Endothelial cell of umbilical vein (primary cell): Measurements from ENCODE around the gene FAM3C. TPM values are rescaled to one million over a fixed set of nuclear protein-coding genes. Genes with fewer than 3 reads are reported as not detected.

ENCODE experiments used
- BruUV-seq: library from RNA; stranded (reverse); fragments of 400-500 nt; replicated peaks from 2 replicates; lab custom pipeline; 2021; lab: Mats Ljungman, UMichigan
- CTCF ChIA-PET: fragments of 300-600, 350-600 bp; sonication (Branson Sonifier 250); formaldehyde crosslinking; loops from one replicate; lab custom pipeline; 2021; ENCODE audit warnings: antibody characterized with exemption, inconsistent platforms; lab: Charles Lee
- POLR2A ChIA-PET: fragments of 300-600, 350-600 bp; sonication (Branson Sonifier 250); formaldehyde crosslinking; loops from one replicate; lab custom pipeline; 2021; ENCODE audit warnings: antibody characterized with exemption, inconsistent platforms; lab: Charles Lee
- DNase-seq: peaks from one replicate; pipeline ENCODE4 v3.0.0-alpha.2; 2011; ENCODE audit warnings: low read depth, low spot score
- FAIRE-seq: peaks from 2 replicates; lab custom pipeline; 2011; peaks lifted over from hg19 to GRCh38; lab: Jason Lieb, UNC
- H2AFZ ChIP-seq: 2 replicates; pipeline ENCODE4 v1.6.0; 2012; ENCODE audit warnings: low read depth, low read length, control low read depth, inconsistent platforms
- H3K27ac ChIP-seq: 2 replicates; pipeline ENCODE4 v1.5.1; 2011; ENCODE audit warnings: low read depth, mild to moderate bottlenecking, control low read depth, low read length, moderate library complexity; ENCODE audit not compliant: insufficient read depth
- H3K27me3 ChIP-seq, 2 experiments: 2 replicates each; pipeline versions ENCODE4 v1.6.0 to v1.6.1; 2011; ENCODE audit warnings: low read length in 2 of 2, mixed read lengths in 1 of 2; ENCODE audit not compliant: control insufficient read depth in 2 of 2, insufficient read depth in 2 of 2
- H3K36me3 ChIP-seq, 2 experiments: 2 replicates in 1 of 2; 3 replicates in 1 of 2; pipeline ENCODE4 v1.5.1; 2011; ENCODE audit warnings: low read length in 2 of 2, mild to moderate bottlenecking in 1 of 2, moderate library complexity in 1 of 2; ENCODE audit not compliant: control insufficient read depth in 2 of 2, insufficient read depth in 2 of 2; ENCODE audit errors: extremely low read depth in 1 of 2
- H3K4me1 ChIP-seq: 3 replicates; pipeline ENCODE4 v1.5.1; 2011; ENCODE audit warnings: mild to moderate bottlenecking, low read length; ENCODE audit not compliant: control insufficient read depth, insufficient read depth; ENCODE audit errors: extremely low read depth
- H3K4me2 ChIP-seq: 2 replicates; pipeline ENCODE4 v1.6.1; 2011; ENCODE audit warnings: low read length, control low read depth, mixed read lengths; ENCODE audit not compliant: insufficient read depth
- H3K4me3 ChIP-seq, 3 experiments: fragments of 200-600 bp in 1 of 3; sonication (generic), shearing (Covaris generic) in 1 of 3; replicated peaks in 1 of 3; 2 replicates each; pipeline ENCODE4 v1.5.1; 2011 to 2016; ENCODE audit warnings: control low read depth in 3 of 3, low read length in 3 of 3, mild to moderate bottlenecking in 2 of 3, inconsistent platforms in 1 of 3, low read depth in 1 of 3, moderate library complexity in 1 of 3; ENCODE audit not compliant: insufficient read depth in 1 of 3
- H3K79me2 ChIP-seq: 2 replicates; pipeline ENCODE4 v1.6.0; 2012; ENCODE audit warnings: low read length, inconsistent platforms; ENCODE audit not compliant: control insufficient read depth, insufficient read depth
- H3K9ac ChIP-seq: replicated peaks from 2 replicates; pipeline ENCODE3; 2011; ENCODE audit warnings: low read length, control low read depth; ENCODE audit not compliant: insufficient read depth; ENCODE audit errors: extremely low read depth
- H3K9me1 ChIP-seq: replicated peaks from 3 replicates; pipeline ENCODE4 v1.6.0; 2011; ENCODE audit warnings: mild to moderate bottlenecking, low read length; ENCODE audit not compliant: control insufficient read depth, insufficient read depth; ENCODE audit errors: extremely low read depth
- H3K9me3 ChIP-seq: replicated peaks from 2 replicates; pipeline ENCODE4 v1.5.1; 2012; ENCODE audit warnings: low read length, inconsistent platforms; ENCODE audit not compliant: control insufficient read depth, insufficient read depth
- H4K20me1 ChIP-seq: replicated peaks from 2 replicates; pipeline ENCODE3; 2011; ENCODE audit warnings: mild to moderate bottlenecking, low read length; ENCODE audit not compliant: control insufficient read depth, insufficient read depth; ENCODE audit errors: extremely low read depth
- EZH2 ChIP-seq: IDR thresholded peaks from 2 replicates; pipeline ENCODE4 v1.6.1; 2012; ENCODE audit warnings: borderline replicate concordance, low read depth, mild to moderate bottlenecking, moderate library complexity, low read length, inconsistent platforms; ENCODE audit not compliant: severe bottlenecking
- FOS ChIP-seq: IDR thresholded peaks from 2 replicates; pipeline ENCODE4 v1.6.1; 2011; ENCODE audit warnings: mild to moderate bottlenecking, low read length, moderate library complexity, borderline replicate concordance; ENCODE audit not compliant: insufficient read depth
- GATA2 ChIP-seq: IDR thresholded peaks from 2 replicates; pipeline ENCODE4 v1.7.0; 2011; ENCODE audit warnings: low read depth, mild to moderate bottlenecking, moderate library complexity, mixed read lengths, low read length; ENCODE audit not compliant: insufficient read length, insufficient read depth
- JUN ChIP-seq: IDR thresholded peaks from 2 replicates; pipeline ENCODE4 v1.6.1; 2011; ENCODE audit warnings: borderline replicate concordance, low read depth; ENCODE audit not compliant: insufficient read length, insufficient read depth
- MYC ChIP-seq: IDR thresholded peaks from one replicate; pipeline ENCODE4 v1.6.1; 2011; ENCODE audit warnings: mild to moderate bottlenecking, low read depth, low read length
- POLR2A ChIP-seq: IDR thresholded peaks from 2 replicates; pipeline ENCODE4 v1.6.1; 2012; ENCODE audit warnings: low read depth, mild to moderate bottlenecking, control low read depth, low read length
- POLR2AphosphoS5 ChIP-seq: IDR thresholded peaks from 2 replicates; pipeline ENCODE4 v1.6.1; 2012; ENCODE audit warnings: low read depth, mild to moderate bottlenecking, control low read depth, low read length, moderate library complexity; ENCODE audit not compliant: insufficient read depth
- dilution Hi-C: fragments of 300-500 bp; cut with MboI; formaldehyde crosslinking; loops from one replicate; pipeline ENCODE4 v1.15.0; 2019; ENCODE audit warnings: low sequenced_read_pairs; ENCODE audit not compliant: extremely low pct_ligation_motif_present
- intact Hi-C: fragments of 100-400 bp; cut with micrococcal nuclease; formaldehyde crosslinking; loops from one replicate; pipeline ENCODE4 v1.10.0; 2022
- polyA plus RNA-seq, 4 experiments: library from polyadenylated mRNA; depleted of rRNA in 3 of 4; stranded (reverse) in 3 of 4; unstranded in 1 of 4; fragments of >200 nt; gene quantifications; 2 replicates each; pipeline versions ENCODE4 v1.2.1 to v1.2.3, GENCODE V29; 2011 to 2012; ENCODE audit warnings: missing spikeins in 1 of 4
- total RNA-seq: library from RNA; stranded (reverse); gene quantifications from 2 replicates; pipeline ENCODE4 v1.2.3, GENCODE V29; 2021
- TF ChIP-seq, protein P1 (sequence below): IDR thresholded peaks from 2 replicates; pipeline ENCODE4 v1.6.1; 2011; ENCODE audit not compliant: insufficient read depth, insufficient read length
- TF ChIP-seq, protein P2 (sequence below), 2 donors: IDR thresholded peaks; 1 replicate in 1 of 2; 2 replicates in 1 of 2; pipeline ENCODE4 v1.5.1; 2011; ENCODE audit warnings: low read length in 2 of 2, mild to moderate bottlenecking in 2 of 2, moderate library complexity in 2 of 2, control low read depth in 1 of 2, inconsistent platforms in 1 of 2, low read depth in 1 of 2; ENCODE audit not compliant: insufficient read depth in 1 of 2; ENCODE audit errors: extremely low read depth in 1 of 2

The FAM3C gene
- total and polyA plus RNA-seq, 2 donors (not counting 3 experiments of a cell fraction or from before 2014, with no cell fraction given) = 20.2 to 50.0 TPM

DNA sequence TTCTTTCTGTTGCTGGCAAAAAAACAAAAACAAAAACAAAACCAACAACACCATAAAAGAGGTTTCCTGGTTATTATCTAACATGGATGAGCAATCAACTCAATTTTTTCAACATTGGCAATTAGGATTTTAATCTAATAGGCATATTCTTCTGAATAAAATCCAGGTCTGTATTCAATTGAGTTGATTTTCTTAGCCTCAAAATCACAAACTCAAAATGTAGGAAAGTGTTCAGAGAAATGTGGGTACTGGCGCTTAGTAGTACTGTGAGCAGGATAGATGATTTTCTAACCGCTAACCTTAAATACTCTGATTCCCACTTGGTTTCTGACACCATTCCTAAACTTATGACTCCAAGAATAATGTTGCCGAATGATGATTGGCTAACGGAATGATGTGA lies 61.7 kb downstream of the FAM3C start:
- H3K4me2 ChIP-seq = no peak overlapping the region
- dilution Hi-C loops = no loop called here
- CTCF ChIA-PET = no interaction called here
- H3K79me2 ChIP-seq = no peaks in the 10 kb centered on the region
- no peak overlapping the region for H3K27ac ChIP-seq
- no peaks in the 10 kb centered on the region for H3K9me3 ChIP-seq
- DNase-seq = no peak
- H3K36me3 ChIP-seq = no peaks in the 10 kb centered on the region
- no TSS peak for BruUV-seq
- POLR2A ChIA-PET = no interaction called here
- H3K27me3 ChIP-seq = peaks cover 33 to 56% of the 10 kb centered on the region in 2 experiments
- FAIRE-seq = no peak
- no peaks in the 10 kb centered on the region for H3K9me1 ChIP-seq
- H4K20me1 ChIP-seq = no peaks in the 10 kb centered on the region
- intact Hi-C loops = no loop called here
- no peak overlapping the region for H3K4me3 ChIP-seq
- TF ChIP-seq FOS (no peak), GATA2 (no peak), EZH2 (no peak), POLR2AphosphoS5 (no peak), MYC (no peak), JUN (no peak), POLR2A (no peak)
- TF ChIP-seq, protein P1, sequence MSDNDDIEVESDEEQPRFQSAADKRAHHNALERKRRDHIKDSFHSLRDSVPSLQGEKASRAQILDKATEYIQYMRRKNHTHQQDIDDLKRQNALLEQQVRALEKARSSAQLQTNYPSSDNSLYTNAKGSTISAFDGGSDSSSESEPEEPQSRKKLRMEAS = no peak
- TF ChIP-seq, protein P2, sequence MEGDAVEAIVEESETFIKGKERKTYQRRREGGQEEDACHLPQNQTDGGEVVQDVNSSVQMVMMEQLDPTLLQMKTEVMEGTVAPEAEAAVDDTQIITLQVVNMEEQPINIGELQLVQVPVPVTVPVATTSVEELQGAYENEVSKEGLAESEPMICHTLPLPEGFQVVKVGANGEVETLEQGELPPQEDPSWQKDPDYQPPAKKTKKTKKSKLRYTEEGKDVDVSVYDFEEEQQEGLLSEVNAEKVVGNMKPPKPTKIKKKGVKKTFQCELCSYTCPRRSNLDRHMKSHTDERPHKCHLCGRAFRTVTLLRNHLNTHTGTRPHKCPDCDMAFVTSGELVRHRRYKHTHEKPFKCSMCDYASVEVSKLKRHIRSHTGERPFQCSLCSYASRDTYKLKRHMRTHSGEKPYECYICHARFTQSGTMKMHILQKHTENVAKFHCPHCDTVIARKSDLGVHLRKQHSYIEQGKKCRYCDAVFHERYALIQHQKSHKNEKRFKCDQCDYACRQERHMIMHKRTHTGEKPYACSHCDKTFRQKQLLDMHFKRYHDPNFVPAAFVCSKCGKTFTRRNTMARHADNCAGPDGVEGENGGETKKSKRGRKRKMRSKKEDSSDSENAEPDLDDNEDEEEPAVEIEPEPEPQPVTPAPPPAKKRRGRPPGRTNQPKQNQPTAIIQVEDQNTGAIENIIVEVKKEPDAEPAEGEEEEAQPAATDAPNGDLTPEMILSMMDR (IDR thresholded peaks at IDR 0.05; ENCODE audit: extremely low read depth in 1 of 2, insufficient read depth in 1 of 2, low read depth in 1 of 2, low read length in 2 of 2) = no peak
- no peak overlapping the region for H3K9ac ChIP-seq
- no peak overlapping the region for H2AFZ ChIP-seq
- H3K4me1 ChIP-seq = peaks cover 10% of the 10 kb centered on the region
